HG03095 (cell line): ENCODE results near the gene CHTF18.

Experiments used
- ATAC-seq: cut with Tn5 transposase; IDR thresholded peaks from one replicate; pipeline ENCODE4 v1.9.1; 2021; ENCODE audit warnings: moderate library complexity; ENCODE audit not compliant: unreplicated experiment

The CHTF18 gene

GRCh38 chr16:843771-844170 is 55.4 kb downstream of the CHTF18 start:
- ATAC-seq, result no peak

GRCh38 chr16:844638-845350 is 56.4 kb downstream of the CHTF18 start:
- ATAC-seq, result no peak

GRCh38 chr16:845351-845745 is 56.9 kb downstream of the CHTF18 start:
- no peak for ATAC-seq

- ATAC-seq, result no peak
Observed at GRCh38 chr16:847151-847550, 58.7 kb downstream of the CHTF18 start.
